CD14-positive monocyte (primary cell): ENCODE results near the gene FLOT1. TPM values are rescaled to one million over a fixed set of nuclear protein-coding genes. Genes with fewer than 3 reads are reported as not detected.
"Not testable (repeated sequence)": the region's sequence is repeated elsewhere in the genome, so short reads cannot be mapped to it uniquely, and the experiment has no call there.

ENCODE experiments used
- DNase-seq, 3 donors: peaks; one replicate each; pipeline ENCODE4 v3.0.0-alpha.2; 2011 to 2022
- H2AFZ ChIP-seq: 2 replicates; pipeline ENCODE4 v1.6.0; 2012; ENCODE audit warnings: mild to moderate bottlenecking, low read depth, low read length, inconsistent platforms; ENCODE audit not compliant: insufficient read depth, poor library complexity, severe bottlenecking
- H3K27ac ChIP-seq, 2 donors: 1 replicate in 1 of 2; 2 replicates in 1 of 2; pipeline ENCODE4 v1.5.1; 2012 to 2013; ENCODE audit warnings: low read length in 2 of 2, control low read depth in 1 of 2, inconsistent platforms in 1 of 2, low read depth in 1 of 2, mild to moderate bottlenecking in 1 of 2
- H3K27me3 ChIP-seq, 2 donors: one replicate each; pipeline versions ENCODE4 v1.6.0 to v1.6.1; 2011 to 2013; ENCODE audit warnings: low read length in 2 of 2; ENCODE audit not compliant: control insufficient read depth in 2 of 2, insufficient read depth in 2 of 2
- H3K36me3 ChIP-seq, 2 donors: replicated peaks in 1 of 2; 1 replicate in 1 of 2; 2 replicates in 1 of 2; pipeline versions ENCODE4 v1.5.1 to v1.6.1; 2012 to 2013; ENCODE audit warnings: low read length in 2 of 2, control low read depth in 1 of 2, inconsistent platforms in 1 of 2, mild to moderate bottlenecking in 1 of 2; ENCODE audit not compliant: insufficient read depth in 2 of 2, control insufficient read depth in 1 of 2
- H3K4me1 ChIP-seq, 2 donors: 1 replicate in 1 of 2; 2 replicates in 1 of 2; pipeline versions ENCODE4 v1.5.1 to v1.6.1; 2012 to 2013; ENCODE audit warnings: low read length in 2 of 2, control low read depth in 1 of 2, inconsistent platforms in 1 of 2, mild to moderate bottlenecking in 1 of 2, moderate library complexity in 1 of 2; ENCODE audit not compliant: insufficient read depth in 2 of 2, control insufficient read depth in 1 of 2
- H3K4me2 ChIP-seq: replicated peaks from 2 replicates; pipeline ENCODE3; 2012; ENCODE audit warnings: low read length, moderate library complexity, mild to moderate bottlenecking; ENCODE audit not compliant: poor library complexity, severe bottlenecking; ENCODE audit errors: extremely low read depth
- H3K4me3 ChIP-seq, 3 experiments: fragments of 200-600 bp in 1 of 3; sonication (generic) in 1 of 3; replicated peaks in 1 of 3; 1 replicate in 2 of 3; 2 replicates in 1 of 3; pipeline ENCODE4 v1.5.1; 2011 to 2013; ENCODE audit warnings: low read length in 3 of 3, mild to moderate bottlenecking in 3 of 3, control low read depth in 2 of 3, low read depth in 2 of 3, inconsistent platforms in 1 of 3, moderate library complexity in 1 of 3
- H3K79me2 ChIP-seq: 2 replicates; pipeline ENCODE4 v1.6.0; 2012; ENCODE audit warnings: mild to moderate bottlenecking, control low read depth, inconsistent platforms, low read length, moderate library complexity; ENCODE audit not compliant: insufficient read depth
- H3K9ac ChIP-seq: 2 replicates; pipeline ENCODE4 v1.6.0; 2017; ENCODE audit warnings: low read length, mild to moderate bottlenecking; ENCODE audit not compliant: insufficient read depth, poor library complexity, severe bottlenecking
- H3K9me3 ChIP-seq, 2 donors: replicated peaks in 1 of 2; 1 replicate in 1 of 2; 2 replicates in 1 of 2; pipeline versions ENCODE4 v1.5.1 to v1.6.1; 2012 to 2013; ENCODE audit warnings: low read length in 2 of 2, control low read depth in 1 of 2; ENCODE audit not compliant: control insufficient read depth in 1 of 2, insufficient read depth in 1 of 2
- H4K20me1 ChIP-seq: 2 replicates; pipeline ENCODE4 v1.6.0; 2012; ENCODE audit warnings: mild to moderate bottlenecking, low read length, control low read depth, moderate library complexity; ENCODE audit not compliant: insufficient read depth
- H3K27ac Mint-ChIP-seq, 7 donors: one replicate each; pipeline ENCODE4 v1.8.0; 2020; ENCODE audit warnings: mild to moderate bottlenecking in 7 of 7, mixed read lengths in 7 of 7, moderate library complexity in 6 of 7, inconsistent platforms in 2 of 7
- H3K27me3 Mint-ChIP-seq, 3 donors: one replicate each; pipeline ENCODE4 v1.8.0; 2021 to 2022; ENCODE audit warnings: low read depth in 3 of 3, mild to moderate bottlenecking in 3 of 3, mixed read lengths in 3 of 3, moderate library complexity in 3 of 3, inconsistent platforms in 1 of 3
- H3K36me3 Mint-ChIP-seq, 2 donors: one replicate each; pipeline ENCODE4 v1.8.0; 2020; ENCODE audit warnings: mixed read lengths in 2 of 2, inconsistent platforms in 1 of 2, mild to moderate bottlenecking in 1 of 2
- H3K4me1 Mint-ChIP-seq: one replicate; pipeline ENCODE4 v1.8.0; 2020; ENCODE audit warnings: mild to moderate bottlenecking, mixed read lengths
- H3K4me3 Mint-ChIP-seq, 2 donors: one replicate each; pipeline ENCODE4 v1.8.0; 2020; ENCODE audit warnings: mild to moderate bottlenecking in 2 of 2, mixed read lengths in 2 of 2, moderate library complexity in 1 of 2
- H3K9me3 Mint-ChIP-seq, 7 donors: one replicate each; pipeline ENCODE4 v1.8.0; 2020 to 2022; ENCODE audit warnings: mixed read lengths in 7 of 7, mild to moderate bottlenecking in 6 of 7, moderate library complexity in 6 of 7, inconsistent platforms in 2 of 7
- CTCF ChIP-seq: fragments of 200-600 bp; IDR thresholded peaks from one replicate; pipeline ENCODE4 v1.8.0; 2022; ENCODE audit warnings: antibody characterized with exemption, mild to moderate bottlenecking
- WGBS: methylation state at CpG from one replicate; pipeline ENCODE4 v1.1.5; 2013; ENCODE audit warnings: missing lambda C conversion rate; ENCODE audit not compliant: insufficient coverage; 5-methylcytosine and 5-hydroxymethylcytosine counted together
- intact Hi-C, 2 donors: fragments of 100-400 bp; cut with micrococcal nuclease; formaldehyde crosslinking; loops; one replicate each; pipeline versions ENCODE4 v1.15.0 to v1.15.1; 2023
- polyA plus RNA-seq, 3 donors: library from polyadenylated mRNA; depleted of rRNA in 1 of 3; unstranded in 2 of 3; stranded (reverse) in 1 of 3; fragments of 300-500 nt in 2 of 3; fragments of >200 nt in 1 of 3; fragmentation: Illumina TruSeq in 2 of 3; gene quantifications; 1 replicate in 2 of 3; 2 replicates in 1 of 3; pipeline ENCODE4 v1.2.3, GENCODE V29; 2012 to 2021

FLOT1 gene
- polyA plus RNA-seq, 3 donors, result 124 to 153 (median 132) TPM

GRCh38 chr6:30717845-30718720, 24.4 kb downstream of the FLOT1 start:
- not testable (repeated sequence) for H2AFZ ChIP-seq, H3K9me3 Mint-ChIP-seq, DNase-seq, H3K27me3 Mint-ChIP-seq, H3K27me3 ChIP-seq, H3K9me3 ChIP-seq, H3K9ac ChIP-seq
- peaks cover 42% of the 10 kb centered on the region for H3K4me1 Mint-ChIP-seq
- WGBS, result 91% methylated on average over 15 of the region's 37 CpGs
- H3K4me3 Mint-ChIP-seq, result peak overlapping the region; percentile 81 to 91
- H3K36me3 Mint-ChIP-seq, result peaks cover 19 to 27% of the 10 kb centered on the region in 2 donors
- H3K4me3 ChIP-seq, result peak overlapping the region; percentile 22 to 66 (median 23)
- H3K4me1 ChIP-seq, result peaks cover 45 to 52% of the 10 kb centered on the region in 2 donors
- peaks cover 66% of the 10 kb centered on the region for H3K79me2 ChIP-seq
- peaks cover 17% of the 10 kb centered on the region for H4K20me1 ChIP-seq
- peaks cover 12 to 13% of the 10 kb centered on the region in 2 donors for H3K36me3 ChIP-seq
- intact Hi-C loops, result loop anchor here in 1 of 2 donors (2.0 kb wide), 1 partner anchor 101 kb away; the partner anchor contains the start of genes MRPS18B and PPP1R10
- peak overlapping the region; percentile 77 to 84 for H3K27ac ChIP-seq
- H3K27ac Mint-ChIP-seq, result peak overlapping the region; percentile 81 to 98 (median 91)
- H3K4me2 ChIP-seq, result peak overlapping the region; percentile 73
- peak; percentile 47 for TF ChIP-seq CTCF

- intact Hi-C loops, result no loop called here
- Histone ChIP-seq H3K4me1 (peaks cover 38 to 44% of the 10 kb centered on the region in 2 donors), H3K27ac (peak within 1 kb of the TSS; percentile 77 to 91), H4K20me1 (peaks cover 9% of the 10 kb centered on the region), H2AFZ (peak within 1 kb of the TSS; percentile 90), H3K4me3 (peak within 1 kb of the TSS; percentile 90 to 95 (median 92)), H3K4me2 (peak within 1 kb of the TSS; percentile 86), H3K9ac (peak within 1 kb of the TSS; percentile 78), H3K27me3 (no peaks in the 10 kb centered on the region), H3K36me3 (peaks cover 10 to 16% of the 10 kb centered on the region in 2 donors), H3K79me2 (peaks cover 59% of the 10 kb centered on the region), H3K9me3 (no peaks in the 10 kb centered on the region)
- TF ChIP-seq CTCF, result peak; percentile 55
- DNase-seq, result peak; percentile 99 to 100 (median 100)
- Mint-ChIP-seq H3K36me3 (peaks cover 21 to 27% of the 10 kb centered on the region in 2 donors), H3K27me3 (peaks cover 0 to 2% (median 0%) of the 10 kb centered on the region in 3 donors), H3K4me3 (peak within 1 kb of the TSS; percentile 91 to 95), H3K27ac (peak within 1 kb of the TSS; percentile 96 to 99 (median 97)), H3K9me3 (no peaks in the 10 kb centered on the region), H3K4me1 (peaks cover 35% of the 10 kb centered on the region)
- WGBS, result under 1% methylated on average over 44 of the region's 48 CpGs
These were observed 25.2 kb downstream of the FLOT1 start, which contains the start of gene MDC1 for GRCh38 chr6:30717129-30717844. Gene MDC1, minus strand, starts transcription at chr6:30717281. Its CDS starts 2,106 bp downstream, at chr6:30715175.
